ENCODE data around the gene NDUFS8.

NDUFS8 gene

GRCh38 chr11:68022531-68022930, 8.0 kb upstream of the NDUFS8 start:
- TF ChIP-seq CTCF (conservative IDR thresholded peaks at IDR 0.05; ENCODE audit: low read length), result no peak
- no peak for DNase-seq (ENCODE audit: low read depth)
- no peak overlapping the region for H3K4me3 ChIP-seq (ENCODE audit: low read length)

GRCh38 chr11:68024508-68024907, 6.0 kb upstream of the NDUFS8 start:
- no peak for TF ChIP-seq CTCF (conservative IDR thresholded peaks at IDR 0.05; ENCODE audit: low read length)
- no peak for DNase-seq (ENCODE audit: low read depth)
- H3K4me3 ChIP-seq (ENCODE audit: low read length), result no peak overlapping the region

- TF ChIP-seq CTCF (conservative IDR thresholded peaks at IDR 0.05; ENCODE audit: low read length), result no peak
- no peak for DNase-seq (ENCODE audit: low read depth)
- no peak overlapping the region for H3K4me3 ChIP-seq (ENCODE audit: low read length)
These were observed 5.4 kb upstream of the NDUFS8 start for GRCh38 chr11:68025047-68025446.

- DNase-seq (ENCODE audit: low read depth), result no peak
- TF ChIP-seq CTCF (conservative IDR thresholded peaks at IDR 0.05; ENCODE audit: low read length), result no peak
- no peak overlapping the region for H3K4me3 ChIP-seq (ENCODE audit: low read length)
These were observed 3.9 kb upstream of the NDUFS8 start for GRCh38 chr11:68026391-68027105.

- no peak for TF ChIP-seq CTCF (conservative IDR thresholded peaks at IDR 0.05; ENCODE audit: low read length)
- no peak overlapping the region for H3K4me3 ChIP-seq (ENCODE audit: low read length)
- no peak for DNase-seq (ENCODE audit: low read depth)
These were observed 2.8 kb upstream of the NDUFS8 start for GRCh38 chr11:68027667-68028066.

- peak; percentile 53 for DNase-seq (ENCODE audit: low read depth)
- no peak for TF ChIP-seq CTCF (conservative IDR thresholded peaks at IDR 0.05; ENCODE audit: low read length)
- H3K4me3 ChIP-seq (ENCODE audit: low read length), result no peak overlapping the region
These were observed 1.5 kb upstream of the NDUFS8 start for GRCh38 chr11:68028802-68029545.

GRCh38 chr11:68031144-68031464, 623 bp downstream of the NDUFS8 start:
- peak; percentile 44 for DNase-seq (ENCODE audit: low read depth)
- H3K4me3 ChIP-seq (ENCODE audit: low read length), result peak overlapping the region; percentile 87
- no peak for TF ChIP-seq CTCF (conservative IDR thresholded peaks at IDR 0.05; ENCODE audit: low read length)

Measured in AG10803 (cell line).